ENCODE results near the gene GMPS.

DNA sequence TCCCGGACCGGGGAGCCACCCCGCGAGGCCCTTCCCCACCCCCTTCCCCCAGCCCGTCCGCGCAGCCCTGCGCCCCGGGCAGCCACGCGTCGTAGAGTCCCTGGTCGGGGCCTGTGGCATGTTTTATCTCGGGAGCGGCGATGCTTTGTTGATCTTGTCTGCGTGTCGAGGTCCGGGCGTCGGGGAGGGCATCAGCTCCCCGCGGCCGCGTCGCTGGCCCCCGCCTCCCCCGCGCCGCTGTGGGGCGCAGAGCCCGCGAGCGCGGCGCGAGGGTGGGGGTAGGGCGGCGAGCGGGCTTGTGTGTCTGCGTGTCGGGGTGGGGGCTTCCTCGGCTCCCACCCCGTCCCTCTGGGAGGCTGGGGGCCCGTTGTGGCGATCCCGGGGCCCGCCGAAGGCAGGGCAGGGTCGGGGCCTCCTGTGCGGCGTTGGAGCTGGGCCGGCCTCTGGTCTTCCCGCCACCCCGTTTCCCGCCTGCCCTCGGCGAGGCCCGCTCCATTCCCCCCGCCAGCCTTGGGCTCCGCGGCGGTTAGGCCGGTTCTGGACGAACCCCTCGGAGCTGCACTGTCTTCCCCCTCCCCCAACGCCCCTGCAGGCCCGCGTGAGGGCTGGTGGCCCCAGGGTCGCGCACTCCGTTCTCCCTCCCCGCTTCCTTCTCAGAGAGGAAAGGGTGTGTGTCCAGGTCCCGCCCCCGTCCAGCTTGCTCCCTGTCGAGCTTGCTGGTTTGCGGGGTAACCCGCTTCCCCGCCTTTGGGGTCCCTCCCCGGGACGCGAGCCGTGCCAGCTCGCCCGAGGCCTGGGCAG lies 695 bp downstream of the GMPS start:
- no peak for TF ChIP-seq CTCF (conservative IDR thresholded peaks at IDR 0.05; ENCODE audit: low read depth, low read length)
- no peak for TF ChIP-seq EZH2 (IDR thresholded peaks at IDR 0.05; ENCODE audit: borderline replicate concordance, low read depth, low read length, poor library complexity, severe bottlenecking)
